Upper lobe of left lung (tissue), 6 donors: Measurements from ENCODE around the gene PCCA. TPM values are rescaled to one million over a fixed set of nuclear protein-coding genes. Genes with fewer than 3 reads are reported as not detected.

Experiments used
- ATAC-seq, 2 donors: fragments of 200-7000 bp; cut with Tn5 transposase; one replicate each; pipeline ENCODE4 v1.9.1; 2022; ENCODE audit warnings: mild to moderate bottlenecking in 2 of 2, moderate library complexity in 2 of 2; ENCODE audit not compliant: low FRiP score in 2 of 2
- DNase-seq, 2 donors: peaks; one replicate each; pipeline ENCODE4 v3.0.0-alpha.2; 2019 to 2020
- H3K27ac ChIP-seq, 4 donors: fragments of 200-600 bp; sonication (generic); one replicate each; pipeline ENCODE4 v1.5.1; 2016 to 2019
- H3K27me3 ChIP-seq, 4 donors: fragments of 200-600 bp; sonication (generic); one replicate each; pipeline ENCODE4 v1.5.1; 2017 to 2019
- H3K36me3 ChIP-seq, 4 donors: fragments of 200-600 bp; sonication (generic); one replicate each; pipeline ENCODE4 v1.5.1; 2016 to 2019
- H3K4me1 ChIP-seq, 4 donors: fragments of 200-600 bp; sonication (generic); one replicate each; pipeline ENCODE4 v1.5.1; 2018 to 2019
- H3K4me3 ChIP-seq, 4 donors: fragments of 200-600 bp; sonication (generic); one replicate each; pipeline ENCODE4 v1.5.1; 2017 to 2019; ENCODE audit warnings: mild to moderate bottlenecking in 2 of 4, moderate library complexity in 1 of 4
- H3K9me3 ChIP-seq, 4 donors: fragments of 200-600 bp; sonication (generic); one replicate each; pipeline ENCODE4 v1.5.1; 2018 to 2019
- CTCF ChIP-seq, 6 experiments: fragments of 450-650 bp in 4 of 6; fragments of 200-600 bp in 2 of 6; sonication (generic) in 2 of 6; IDR thresholded peaks; one replicate each; pipeline ENCODE4 v1.5.1; 2016 to 2019; ENCODE audit warnings: antibody characterized with exemption in 6 of 6
- EP300 ChIP-seq, 4 donors: sonication (generic); formaldehyde crosslinking; IDR thresholded peaks; one replicate each; pipeline ENCODE4 v1.5.1; 2017; ENCODE audit warnings: antibody characterized with exemption in 4 of 4, control low read depth in 2 of 4
- POLR2A ChIP-seq, 4 donors: fragments of 450-650 bp; IDR thresholded peaks; one replicate each; pipeline ENCODE4 v1.5.1; 2016 to 2017; ENCODE audit warnings: antibody characterized with exemption in 4 of 4, mild to moderate bottlenecking in 2 of 4
- POLR2AphosphoS5 ChIP-seq, 2 donors: sonication (generic); formaldehyde crosslinking; IDR thresholded peaks; one replicate each; pipeline ENCODE4 v1.5.1; 2017; ENCODE audit warnings: antibody characterized with exemption in 2 of 2
- WGBS, 2 donors: methylation state at CpG; one replicate each; pipeline ENCODE4 v1.1.5; 2017 to 2018; 5-methylcytosine and 5-hydroxymethylcytosine counted together
- total RNA-seq, 6 donors: library from RNA; depleted of rRNA in 4 of 6; stranded (reverse); fragments of >200 nt in 4 of 6; gene quantifications; one replicate each; pipeline versions ENCODE4 v1.1.0 to v1.2.1, GENCODE V29; 2016 to 2021
- donor health status: DM: no; HTN: no; CAD: no; lungs with moderate emphysema.
- donor health status: DM: no; HTN: yes; CAD: no; lungs with severe emphysema.

The PCCA gene
- total RNA-seq, 6 donors from 2014 or later, result 23.1 to 43.4 (median 30.0) TPM

- Histone ChIP-seq H3K4me1 (no peaks in the 10 kb centered on the region), H3K36me3 (peaks cover 0 to 43% (median 13%) of the 10 kb centered on the region in 4 donors), H3K9me3 (no peaks in the 10 kb centered on the region), H3K4me3 (no peak overlapping the region), H3K27me3 (no peaks in the 10 kb centered on the region), H3K27ac (no peak overlapping the region)
- no peak for ATAC-seq
- TF ChIP-seq POLR2AphosphoS5 (IDR thresholded peaks at IDR 0.05), result no peak
- TF ChIP-seq POLR2A (IDR thresholded peaks at IDR 0.05), result no peak
- TF ChIP-seq EP300 (IDR thresholded peaks at IDR 0.05), result no peak
- TF ChIP-seq CTCF (IDR thresholded peaks at IDR 0.05), result no peak
- DNase-seq, result no peak
- WGBS, 2 donors, result 92 to 94% methylated on average over 8 to 9 of the region's 9 CpGs
Observed at GRCh38 chr13:100528353-100528752, 439.5 kb downstream of the PCCA start.

- H3K27ac ChIP-seq, result no peak overlapping the region
- ATAC-seq (no peak), DNase-seq (peak in 1 of 2 donors; percentile 25)
- TF ChIP-seq POLR2A (IDR thresholded peaks at IDR 0.05), result no peak
- no peak for TF ChIP-seq POLR2AphosphoS5 (IDR thresholded peaks at IDR 0.05)
- TF ChIP-seq CTCF (IDR thresholded peaks at IDR 0.05), result no peak
- H3K4me1 ChIP-seq, result no peaks in the 10 kb centered on the region
- H3K36me3 ChIP-seq, result peaks cover 0 to 43% (median 12%) of the 10 kb centered on the region in 4 donors
- no peaks in the 10 kb centered on the region for H3K27me3 ChIP-seq
- WGBS, 2 donors, result 90 to 93% methylated on average over 11 of the region's 11 CpGs
- no peak overlapping the region for H3K4me3 ChIP-seq
- H3K9me3 ChIP-seq, result no peaks in the 10 kb centered on the region
Observed at GRCh38 chr13:100528820-100529219, 439.9 kb downstream of the PCCA start.

GRCh38 chr13:100529666-100530377 lies 440.9 kb downstream of the PCCA start:
- peak in 1 of 2 donors; percentile 63 for DNase-seq

GRCh38 chr13:100530671-100531213 lies 441.8 kb downstream of the PCCA start:
- Histone ChIP-seq H3K4me1 (no peaks in the 10 kb centered on the region), H3K4me3 (no peak overlapping the region), H3K27me3 (no peaks in the 10 kb centered on the region), H3K9me3 (no peaks in the 10 kb centered on the region), H3K27ac (no peak overlapping the region), H3K36me3 (peaks cover 0 to 43% (median 11%) of the 10 kb centered on the region in 4 donors)
- WGBS, 2 donors, result 83 to 84% methylated on average over 11 of the region's 11 CpGs
- DNase-seq, result peak in 1 of 2 donors; percentile 32
- ATAC-seq, result no peak
- TF ChIP-seq EP300 (IDR thresholded peaks at IDR 0.05), result no peak
- TF ChIP-seq POLR2A (IDR thresholded peaks at IDR 0.05), result no peak
- no peak for TF ChIP-seq POLR2AphosphoS5 (IDR thresholded peaks at IDR 0.05)
- no peak for TF ChIP-seq CTCF (IDR thresholded peaks at IDR 0.05)

More at GRCh38 chr13:100529666-100530377, 440.9 kb downstream of the PCCA start:
- Histone ChIP-seq H3K4me3 (no peak overlapping the region), H3K27me3 (no peaks in the 10 kb centered on the region), H3K36me3 (peaks cover 0 to 43% (median 11%) of the 10 kb centered on the region in 4 donors), H3K9me3 (no peaks in the 10 kb centered on the region), H3K4me1 (no peaks in the 10 kb centered on the region), H3K27ac (no peak overlapping the region)
- ATAC-seq, result no peak
- 94 to 97% methylated on average over 12 to 15 of the region's 15 CpGs for WGBS, 2 donors
- TF ChIP-seq POLR2AphosphoS5 (IDR thresholded peaks at IDR 0.05), result no peak
- no peak for TF ChIP-seq EP300 (IDR thresholded peaks at IDR 0.05)
- TF ChIP-seq POLR2A (IDR thresholded peaks at IDR 0.05), result no peak
- no peak for TF ChIP-seq CTCF (IDR thresholded peaks at IDR 0.05)
